Spleen (tissue), 3 donors: ENCODE results near the gene SLC1A2.

Source experiments
- POLR2A ChIP-seq, 3 donors: fragments of 450-650 bp; IDR thresholded peaks; one replicate each; pipeline ENCODE4 v1.5.1; 2017; ENCODE audit warnings: antibody characterized with exemption in 3 of 3, mild to moderate bottlenecking in 1 of 3
- POLR2AphosphoS5 ChIP-seq, 3 donors: sonication (generic); formaldehyde crosslinking; IDR thresholded peaks; one replicate each; pipeline ENCODE4 v1.5.1; 2017; ENCODE audit warnings: antibody characterized with exemption in 3 of 3

GRCh38 chr11:35274909-35275785 lies 144.2 kb downstream of the SLC1A2 start:
- TF ChIP-seq POLR2AphosphoS5 (IDR thresholded peaks at IDR 0.05): no peak
- TF ChIP-seq POLR2A (IDR thresholded peaks at IDR 0.05): no peak
